Testis (tissue), 2 donors: Measurements from ENCODE around the gene RABGAP1L.

Experiments used
- POLR2A ChIP-seq: fragments of 450-650 bp; IDR thresholded peaks from one replicate; pipeline ENCODE4 v1.6.1; 2017; ENCODE audit warnings: antibody characterized with exemption, mild to moderate bottlenecking, moderate library complexity
- TF ChIP-seq, protein P1 (sequence below), 3 experiments: fragments of 450-650 bp in 2 of 3; fragments of 200-600 bp in 1 of 3; sonication (generic) in 1 of 3; IDR thresholded peaks; one replicate each; pipeline ENCODE4 v1.5.1; 2016 to 2019; ENCODE audit warnings: antibody characterized with exemption in 3 of 3, mild to moderate bottlenecking in 2 of 3, moderate library complexity in 1 of 3

DNA sequence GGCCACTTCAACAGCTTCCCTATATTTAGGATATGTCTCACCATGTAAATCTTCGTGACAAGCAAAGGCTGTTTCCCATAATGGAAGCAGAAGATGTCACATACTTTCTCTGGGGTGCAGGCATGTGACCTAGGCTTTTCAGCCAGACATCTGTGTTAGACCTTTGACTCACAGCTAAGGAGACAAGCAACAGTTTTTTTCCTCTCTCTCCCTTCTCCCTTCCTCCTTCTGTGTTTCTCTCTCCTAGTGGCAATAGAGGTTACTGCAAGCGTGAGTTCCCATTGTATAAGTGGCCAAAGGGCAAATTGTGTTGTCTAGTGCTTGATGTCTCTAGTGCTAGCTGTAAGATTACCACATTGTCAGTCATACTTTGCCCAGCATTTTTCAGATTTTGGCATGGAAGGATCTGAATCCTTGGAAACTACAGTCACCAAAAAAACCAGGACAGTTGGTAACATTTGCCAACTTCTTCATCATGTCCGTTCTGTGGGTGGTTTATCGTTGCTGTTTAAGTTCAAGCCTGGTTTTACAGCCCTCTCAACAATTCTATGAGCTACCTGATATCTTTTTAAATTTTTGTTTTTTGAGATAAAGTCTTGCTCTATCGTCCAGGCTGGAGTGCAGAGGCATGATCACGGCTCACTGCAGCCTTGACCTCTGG lies 44.4 kb upstream of the RABGAP1L start:
- TF ChIP-seq, protein P1, sequence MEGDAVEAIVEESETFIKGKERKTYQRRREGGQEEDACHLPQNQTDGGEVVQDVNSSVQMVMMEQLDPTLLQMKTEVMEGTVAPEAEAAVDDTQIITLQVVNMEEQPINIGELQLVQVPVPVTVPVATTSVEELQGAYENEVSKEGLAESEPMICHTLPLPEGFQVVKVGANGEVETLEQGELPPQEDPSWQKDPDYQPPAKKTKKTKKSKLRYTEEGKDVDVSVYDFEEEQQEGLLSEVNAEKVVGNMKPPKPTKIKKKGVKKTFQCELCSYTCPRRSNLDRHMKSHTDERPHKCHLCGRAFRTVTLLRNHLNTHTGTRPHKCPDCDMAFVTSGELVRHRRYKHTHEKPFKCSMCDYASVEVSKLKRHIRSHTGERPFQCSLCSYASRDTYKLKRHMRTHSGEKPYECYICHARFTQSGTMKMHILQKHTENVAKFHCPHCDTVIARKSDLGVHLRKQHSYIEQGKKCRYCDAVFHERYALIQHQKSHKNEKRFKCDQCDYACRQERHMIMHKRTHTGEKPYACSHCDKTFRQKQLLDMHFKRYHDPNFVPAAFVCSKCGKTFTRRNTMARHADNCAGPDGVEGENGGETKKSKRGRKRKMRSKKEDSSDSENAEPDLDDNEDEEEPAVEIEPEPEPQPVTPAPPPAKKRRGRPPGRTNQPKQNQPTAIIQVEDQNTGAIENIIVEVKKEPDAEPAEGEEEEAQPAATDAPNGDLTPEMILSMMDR (IDR thresholded peaks at IDR 0.05): peak; percentile 6 to 64 (median 49)
- no peak for TF ChIP-seq POLR2A
